ENCODE measurements around the gene ARSH. TPM values are rescaled to one million over a fixed set of nuclear protein-coding genes. Genes with fewer than 3 reads are reported as not detected.
"Not testable (repeated sequence)": the region's sequence is repeated elsewhere in the genome, so short reads cannot be mapped to it uniquely, and the experiment has no call there.

Gene ARSH
- polyA plus RNA-seq (ENCODE audit: insufficient read length in 4 of 4), result under 1 TPM in 1 of 4 donors, not detected in 3; 0.06 TPM

GRCh38 chrX:3006495-3006894, at the start of gene ARSH:
Gene ARSH (plus strand): TSS chrX:3006546. CDS start chrX:3006613, 67 bp downstream.
- no peak for DNase-seq (ENCODE audit: low read depth in 4 of 4, low spot score in 2 of 4)

GRCh38 chrX:2958199-2958598, 48.1 kb upstream of the ARSH start:
- no peak for DNase-seq (ENCODE audit: low read depth in 4 of 4, low spot score in 2 of 4)

- DNase-seq (ENCODE audit: low read depth in 4 of 4, low spot score in 2 of 4), result no peak
These were observed 45.4 kb upstream of the ARSH start for GRCh38 chrX:2960861-2961515.

- DNase-seq (ENCODE audit: low read depth in 4 of 4, low spot score in 2 of 4), result no peak
These were observed 44.0 kb upstream of the ARSH start for GRCh38 chrX:2962381-2962780.

GRCh38 chrX:2963449-2963848, 42.9 kb upstream of the ARSH start:
- DNase-seq (ENCODE audit: low read depth in 4 of 4, low spot score in 2 of 4), result not testable (repeated sequence)

- DNase-seq (ENCODE audit: low read depth in 4 of 4, low spot score in 2 of 4), result peak in 1 of 4 donors; percentile 27
These were observed 42.2 kb upstream of the ARSH start for GRCh38 chrX:2963992-2964794.

- no peak for DNase-seq (ENCODE audit: low read depth in 4 of 4, low spot score in 2 of 4)
These were observed 40.4 kb upstream of the ARSH start for GRCh38 chrX:2965965-2966364.

- no peak for DNase-seq (ENCODE audit: low read depth in 4 of 4, low spot score in 2 of 4)
These were observed 39.3 kb upstream of the ARSH start for GRCh38 chrX:2967012-2967411.

GRCh38 chrX:2967584-2967983, 38.8 kb upstream of the ARSH start:
- DNase-seq (ENCODE audit: low read depth in 4 of 4, low spot score in 2 of 4), result no peak

GRCh38 chrX:2967998-2968909, 38.1 kb upstream of the ARSH start:
- DNase-seq (ENCODE audit: low read depth in 4 of 4, low spot score in 2 of 4), result no peak

GRCh38 chrX:2969021-2969420, 37.3 kb upstream of the ARSH start:
- no peak for DNase-seq (ENCODE audit: low read depth in 4 of 4, low spot score in 2 of 4)

- DNase-seq (ENCODE audit: low read depth in 4 of 4, low spot score in 2 of 4), result no peak
These were observed 34.0 kb upstream of the ARSH start for GRCh38 chrX:2972391-2972790.

GRCh38 chrX:2974961-2975360, 31.4 kb upstream of the ARSH start:
- DNase-seq (ENCODE audit: low read depth in 4 of 4, low spot score in 2 of 4), result no peak

- not testable (repeated sequence) for DNase-seq (ENCODE audit: low read depth in 4 of 4, low spot score in 2 of 4)
These were observed 27.7 kb upstream of the ARSH start for GRCh38 chrX:2978639-2979038.

GRCh38 chrX:2984342-2984741, 22.0 kb upstream of the ARSH start:
- no peak for DNase-seq (ENCODE audit: low read depth in 4 of 4, low spot score in 2 of 4)

- no peak for DNase-seq (ENCODE audit: low read depth in 4 of 4, low spot score in 2 of 4)
These were observed 16.8 kb upstream of the ARSH start for GRCh38 chrX:2989565-2989964.

GRCh38 chrX:3010532-3010931, 4.2 kb downstream of the ARSH start:
- no peak for DNase-seq (ENCODE audit: low read depth in 4 of 4, low spot score in 2 of 4)

- no peak for DNase-seq (ENCODE audit: low read depth in 4 of 4, low spot score in 2 of 4)
These were observed 11.1 kb downstream of the ARSH start for GRCh38 chrX:3017492-3017891.

- DNase-seq (ENCODE audit: low read depth in 4 of 4, low spot score in 2 of 4), result no peak
These were observed 17.8 kb downstream of the ARSH start for GRCh38 chrX:3024176-3024575.

- DNase-seq (ENCODE audit: low read depth in 4 of 4, low spot score in 2 of 4), result no peak
These were observed 19.9 kb downstream of the ARSH start for GRCh38 chrX:3026074-3026815.
